ENCODE measurements around the gene MAGI2.

The MAGI2 gene

GRCh38 chr7:79011921-79012320 lies 441.5 kb downstream of the MAGI2 start:
- no peaks in the 10 kb centered on the region for H4K20me1 ChIP-seq (ENCODE audit: low read depth, low read length)
- no peak overlapping the region for H3K9ac ChIP-seq (ENCODE audit: low read length)
- no peak overlapping the region for H3K27ac ChIP-seq (ENCODE audit: low read depth, low read length)
- H2AFZ ChIP-seq (ENCODE audit: low read depth, low read length, severe bottlenecking): no peak overlapping the region
- H3F3A ChIP-seq (ENCODE audit: insufficient read depth): no peaks in the 10 kb centered on the region
- no peak overlapping the region for H3K4me2 ChIP-seq (ENCODE audit: low read depth, low read length, poor library complexity, severe bottlenecking)
- TF ChIP-seq, protein P1, sequence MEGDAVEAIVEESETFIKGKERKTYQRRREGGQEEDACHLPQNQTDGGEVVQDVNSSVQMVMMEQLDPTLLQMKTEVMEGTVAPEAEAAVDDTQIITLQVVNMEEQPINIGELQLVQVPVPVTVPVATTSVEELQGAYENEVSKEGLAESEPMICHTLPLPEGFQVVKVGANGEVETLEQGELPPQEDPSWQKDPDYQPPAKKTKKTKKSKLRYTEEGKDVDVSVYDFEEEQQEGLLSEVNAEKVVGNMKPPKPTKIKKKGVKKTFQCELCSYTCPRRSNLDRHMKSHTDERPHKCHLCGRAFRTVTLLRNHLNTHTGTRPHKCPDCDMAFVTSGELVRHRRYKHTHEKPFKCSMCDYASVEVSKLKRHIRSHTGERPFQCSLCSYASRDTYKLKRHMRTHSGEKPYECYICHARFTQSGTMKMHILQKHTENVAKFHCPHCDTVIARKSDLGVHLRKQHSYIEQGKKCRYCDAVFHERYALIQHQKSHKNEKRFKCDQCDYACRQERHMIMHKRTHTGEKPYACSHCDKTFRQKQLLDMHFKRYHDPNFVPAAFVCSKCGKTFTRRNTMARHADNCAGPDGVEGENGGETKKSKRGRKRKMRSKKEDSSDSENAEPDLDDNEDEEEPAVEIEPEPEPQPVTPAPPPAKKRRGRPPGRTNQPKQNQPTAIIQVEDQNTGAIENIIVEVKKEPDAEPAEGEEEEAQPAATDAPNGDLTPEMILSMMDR (IDR thresholded peaks at IDR 0.05; ENCODE audit: insufficient read depth, low read length, poor library complexity, severe bottlenecking): no peak
- no peak for TF ChIP-seq EZH2phosphoT487 (conservative IDR thresholded peaks at IDR 0.05; ENCODE audit: low read length)
- no peaks in the 10 kb centered on the region for H3K79me2 ChIP-seq (ENCODE audit: insufficient read depth, low read length)
- no peaks in the 10 kb centered on the region for H3K9me3 ChIP-seq (ENCODE audit: insufficient read depth, low read length)
- no peaks in the 10 kb centered on the region for H3K9me2 ChIP-seq (replicated peaks; ENCODE audit: insufficient read depth, low read length)
- no peaks in the 10 kb centered on the region for H3K27me3 ChIP-seq (ENCODE audit: low read length)
- H3K4me3 ChIP-seq (ENCODE audit: insufficient read depth, low read length, poor library complexity, severe bottlenecking): no peak overlapping the region
- H3K36me3 ChIP-seq (ENCODE audit: low read length): no peaks in the 10 kb centered on the region

- no peaks in the 10 kb centered on the region for H4K20me1 ChIP-seq (ENCODE audit: low read depth, low read length)
- no peak overlapping the region for H3K27ac ChIP-seq (ENCODE audit: low read depth, low read length)
- H3K4me3 ChIP-seq (ENCODE audit: insufficient read depth, low read length, poor library complexity, severe bottlenecking): no peak overlapping the region
- no peaks in the 10 kb centered on the region for H3K79me2 ChIP-seq (ENCODE audit: insufficient read depth, low read length)
- H3K9ac ChIP-seq (ENCODE audit: low read length): no peak overlapping the region
- no peak overlapping the region for H2AFZ ChIP-seq (ENCODE audit: low read depth, low read length, severe bottlenecking)
- no peaks in the 10 kb centered on the region for H3F3A ChIP-seq (ENCODE audit: insufficient read depth)
- H3K9me2 ChIP-seq (replicated peaks; ENCODE audit: insufficient read depth, low read length): no peaks in the 10 kb centered on the region
- H3K4me2 ChIP-seq (ENCODE audit: low read depth, low read length, poor library complexity, severe bottlenecking): no peak overlapping the region
- H3K9me3 ChIP-seq (ENCODE audit: insufficient read depth, low read length): no peaks in the 10 kb centered on the region
- TF ChIP-seq, protein P1 (IDR thresholded peaks at IDR 0.05; ENCODE audit: insufficient read depth, low read length, poor library complexity, severe bottlenecking): no peak
- TF ChIP-seq EZH2phosphoT487 (conservative IDR thresholded peaks at IDR 0.05; ENCODE audit: low read length): no peak
- no peaks in the 10 kb centered on the region for H3K27me3 ChIP-seq (ENCODE audit: low read length)
- H3K36me3 ChIP-seq (ENCODE audit: low read length): no peaks in the 10 kb centered on the region
Observed at GRCh38 chr7:79009647-79010046, 443.8 kb downstream of the MAGI2 start.

DNA sequence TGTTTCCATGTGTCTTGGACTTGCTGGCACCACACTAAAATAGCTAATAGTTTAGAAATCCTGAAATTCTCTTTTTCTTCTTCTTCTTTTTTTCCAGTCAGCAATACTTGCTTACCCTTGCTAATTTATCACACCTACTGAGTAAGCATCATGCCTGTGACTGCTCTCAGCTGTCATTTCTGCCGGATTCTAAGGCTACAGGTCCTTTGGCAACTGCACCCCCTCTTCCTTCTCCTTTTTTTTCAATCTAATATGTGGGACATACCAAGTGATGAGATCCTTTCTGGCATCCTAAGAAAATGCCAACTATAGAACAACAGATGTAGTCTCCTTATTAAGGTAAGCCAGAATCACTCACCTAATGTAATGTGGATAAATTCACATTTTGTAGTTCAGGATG lies 444.7 kb downstream of the MAGI2 start:
- Histone ChIP-seq H3K4me2 (ENCODE audit: low read depth, low read length, poor library complexity, severe bottlenecking) (no peak overlapping the region), H3K27ac (ENCODE audit: low read depth, low read length) (no peak overlapping the region), H3K27me3 (ENCODE audit: low read length) (no peaks in the 10 kb centered on the region), H4K20me1 (ENCODE audit: low read depth, low read length) (no peaks in the 10 kb centered on the region), H3K9me3 (ENCODE audit: insufficient read depth, low read length) (no peaks in the 10 kb centered on the region), H3K4me3 (ENCODE audit: insufficient read depth, low read length, poor library complexity, severe bottlenecking) (no peak overlapping the region), H3K9me2 (replicated peaks; ENCODE audit: insufficient read depth, low read length) (no peaks in the 10 kb centered on the region), H3K36me3 (ENCODE audit: low read length) (no peaks in the 10 kb centered on the region), H2AFZ (ENCODE audit: low read depth, low read length, severe bottlenecking) (no peak overlapping the region), H3F3A (ENCODE audit: insufficient read depth) (no peaks in the 10 kb centered on the region), H3K79me2 (ENCODE audit: insufficient read depth, low read length) (no peaks in the 10 kb centered on the region), H3K9ac (ENCODE audit: low read length) (no peak overlapping the region)
- TF ChIP-seq, protein P1 (IDR thresholded peaks at IDR 0.05; ENCODE audit: insufficient read depth, low read length, poor library complexity, severe bottlenecking): no peak

- H3K27ac ChIP-seq (ENCODE audit: low read depth, low read length): no peak overlapping the region
- H3K79me2 ChIP-seq (ENCODE audit: insufficient read depth, low read length): no peaks in the 10 kb centered on the region
- no peak overlapping the region for H2AFZ ChIP-seq (ENCODE audit: low read depth, low read length, severe bottlenecking)
- no peak overlapping the region for H3K4me3 ChIP-seq (ENCODE audit: insufficient read depth, low read length, poor library complexity, severe bottlenecking)
- H3K4me2 ChIP-seq (ENCODE audit: low read depth, low read length, poor library complexity, severe bottlenecking): no peak overlapping the region
- no peaks in the 10 kb centered on the region for H3F3A ChIP-seq (ENCODE audit: insufficient read depth)
- H3K9me2 ChIP-seq (replicated peaks; ENCODE audit: insufficient read depth, low read length): no peaks in the 10 kb centered on the region
- no peaks in the 10 kb centered on the region for H3K36me3 ChIP-seq (ENCODE audit: low read length)
- no peaks in the 10 kb centered on the region for H4K20me1 ChIP-seq (ENCODE audit: low read depth, low read length)
- no peak for TF ChIP-seq EZH2phosphoT487 (conservative IDR thresholded peaks at IDR 0.05; ENCODE audit: low read length)
- TF ChIP-seq, protein P1 (IDR thresholded peaks at IDR 0.05; ENCODE audit: insufficient read depth, low read length, poor library complexity, severe bottlenecking): no peak
- H3K9me3 ChIP-seq (ENCODE audit: insufficient read depth, low read length): no peaks in the 10 kb centered on the region
- no peaks in the 10 kb centered on the region for H3K27me3 ChIP-seq (ENCODE audit: low read length)
- no peak overlapping the region for H3K9ac ChIP-seq (ENCODE audit: low read length)
Observed at GRCh38 chr7:78996013-78996412, 457.5 kb downstream of the MAGI2 start.
